Ovary (tissue), 9 donors: ENCODE measurements around the gene GYS1. TPM values are rescaled to one million over a fixed set of nuclear protein-coding genes. Genes with fewer than 3 reads are reported as not detected.
A peak's percentile ranks its signal among the peaks of the same experiment; 100 is the strongest.
"Not testable (repeated sequence)": the region's sequence is repeated elsewhere in the genome, so short reads cannot be mapped to it uniquely, and the experiment has no call there.

Source experiments
- DNase-seq, 5 donors: peaks; one replicate each; pipeline ENCODE4 v3.0.0-alpha.2; 2019 to 2020
- H3K27ac ChIP-seq, 2 donors: fragments of 200-600 bp; one replicate each; pipeline versions ENCODE4 v1.5.1 to v1.8.0; 2019 to 2022
- H3K27me3 ChIP-seq: fragments of 200-600 bp; one replicate; pipeline ENCODE4 v1.8.0; 2022
- H3K36me3 ChIP-seq: fragments of 200-600 bp; sonication (generic); one replicate; pipeline ENCODE4 v1.5.1; 2019
- H3K4me1 ChIP-seq: one replicate; pipeline ENCODE4 v1.8.1; 2013; ENCODE audit warnings: mild to moderate bottlenecking, moderate library complexity; ENCODE audit not compliant: insufficient read depth
- H3K4me3 ChIP-seq: fragments of 200-600 bp; sonication (generic); one replicate; pipeline ENCODE4 v1.5.1; 2017
- H3K9me3 ChIP-seq, 2 donors: fragments of 200-600 bp in 1 of 2; sonication (generic) in 1 of 2; one replicate each; pipeline versions ENCODE4 v1.5.1 to v1.8.1; 2013 to 2019; ENCODE audit warnings: mild to moderate bottlenecking in 1 of 2, moderate library complexity in 1 of 2
- CTCF ChIP-seq, 3 donors: fragments of 450-650 bp in 2 of 3; fragments of 200-600 bp in 1 of 3; IDR thresholded peaks; one replicate each; pipeline versions ENCODE4 v1.5.1 to v1.8.0; 2016 to 2022; ENCODE audit warnings: antibody characterized with exemption in 3 of 3, mild to moderate bottlenecking in 1 of 3
- EP300 ChIP-seq: sonication (generic); formaldehyde crosslinking; IDR thresholded peaks from one replicate; pipeline ENCODE4 v1.6.1; 2017; ENCODE audit warnings: antibody characterized with exemption
- POLR2A ChIP-seq: fragments of 450-650 bp; IDR thresholded peaks from one replicate; pipeline ENCODE4 v1.6.1; 2017; ENCODE audit warnings: antibody characterized with exemption, mild to moderate bottlenecking, moderate library complexity
- WGBS, 3 donors: extraction: QIAGEN DNeasy Blood & Tissue Kit in 1 of 3; methylation state at CpG; one replicate each; pipeline versions ENCODE4 v1.1.5 to v1.1.7; 2013 to 2017; 5-methylcytosine and 5-hydroxymethylcytosine counted together
- intact Hi-C, 4 donors: fragments of 100-400 bp; cut with DNase I; formaldehyde crosslinking; loops; one replicate each; pipeline versions ENCODE4 v1.11.0 to v1.15.1; 2022 to 2023
- polyA plus RNA-seq, 2 donors: library from polyadenylated mRNA; stranded (reverse); fragments of 200-250 nt in 1 of 2; fragments of 350-450 nt in 1 of 2; fragmentation: Illumina TruSeq in 1 of 2; extraction: RNeasy Lipid Tissue Mini Kit (QIAGEN cat#74804) in 1 of 2; gene quantifications; one replicate each; pipeline ENCODE4 v1.2.3, GENCODE V29; 2013 to 2014
- total RNA-seq, 7 donors: library from RNA; depleted of rRNA in 2 of 7; stranded (reverse); fragments of >200 nt in 2 of 7; fragmentation: NEBNext Ultra II Directional in 3 of 7; extraction: Animal tissue kit (Norgen Biotek cat#: 25700) in 3 of 7; gene quantifications; one replicate each; pipeline versions ENCODE4 v1.1.0 to v1.2.4, GENCODE V29; 2016 to 2023
- donor health status: DM: no; HTN: no; CAD: no; lungs with moderate emphysema.
- donor health status: DM: no; HTN: no; CAD: no.
- donor health status: Bipolar disorder and iron deficiency.
- donor health status: DM: yes; HTN: yes; CAD: no.
- donor health status: DM: no; HTN: no; CAD: no.
- donor health status: DM: yes; HTN: yes; CAD: no.

Gene GYS1
- total and polyA plus RNA-seq, 9 donors: 16.3 to 33.6 (median 29.0) TPM

DNA sequence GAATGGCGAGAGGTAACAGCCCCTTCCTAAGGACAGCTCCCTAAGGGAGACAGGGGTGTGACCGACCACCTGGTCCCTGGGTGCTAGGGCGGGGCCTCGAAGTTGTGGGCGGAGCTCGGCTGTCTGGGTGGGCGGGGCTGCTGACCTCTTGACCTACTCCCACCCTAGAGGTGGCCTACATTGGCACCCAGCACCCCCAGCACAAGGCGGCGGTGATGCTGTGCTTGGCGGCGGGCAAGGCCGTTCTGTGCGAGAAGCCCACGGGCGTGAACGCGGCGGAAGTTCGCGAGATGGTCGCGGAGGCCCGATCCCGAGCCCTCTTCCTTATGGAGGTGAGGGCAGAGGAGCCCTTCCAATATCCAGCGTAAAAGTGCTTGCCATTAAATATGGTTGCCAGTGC is 57.2 kb downstream of the GYS1 start:
- no peak overlapping the region for H3K27ac ChIP-seq
- no peaks in the 10 kb centered on the region for H3K9me3 ChIP-seq
- no peaks in the 10 kb centered on the region for H3K27me3 ChIP-seq
- no peak for TF ChIP-seq EP300
- no peak for TF ChIP-seq CTCF (IDR thresholded peaks at IDR 0.05)
- no peak for DNase-seq
- no peaks in the 10 kb centered on the region for H3K4me1 ChIP-seq
- 91 to 94% (median 93%) methylated on average over 25 of the region's 25 CpGs for WGBS, 3 donors
- H3K36me3 ChIP-seq: no peaks in the 10 kb centered on the region
- no peak overlapping the region for H3K4me3 ChIP-seq
- intact Hi-C loops: no loop called here

- intact Hi-C loops: no loop called here
- DNase-seq: no peak
- TF ChIP-seq POLR2A: no peak
- H3K27me3 ChIP-seq: no peaks in the 10 kb centered on the region
- no peaks in the 10 kb centered on the region for H3K36me3 ChIP-seq
- no peak overlapping the region for H3K4me3 ChIP-seq
- H3K9me3 ChIP-seq: no peaks in the 10 kb centered on the region
- no peaks in the 10 kb centered on the region for H3K4me1 ChIP-seq
- WGBS, 3 donors: 77 to 82% (median 82%) methylated on average over 19 of the region's 19 CpGs
- no peak overlapping the region for H3K27ac ChIP-seq
These were observed 58.3 kb downstream of the GYS1 start for GRCh38 chr19:48934837-48935236.

GRCh38 chr19:48933382-48933932 is 59.7 kb downstream of the GYS1 start, which contains the start of gene DHDH:
DHDH (plus strand) TSS chr19:48933699; CDS start chr19:48933722, 23 bp downstream.
- DNase-seq: peak; percentile 64 to 82 (median 73)
- intact Hi-C loops: no loop called here
- 0 to 1% (median 1%) methylated on average over 39 to 43 of the region's 43 CpGs for WGBS, 3 donors
- H3K36me3 ChIP-seq: no peaks in the 10 kb centered on the region
- peak within 1 kb of the TSS; percentile 37 for H3K4me3 ChIP-seq
- no peak for TF ChIP-seq EP300
- no peaks in the 10 kb centered on the region for H3K4me1 ChIP-seq
- H3K27ac ChIP-seq: no peak within 1 kb of the TSS
- no peaks in the 10 kb centered on the region for H3K27me3 ChIP-seq
- H3K9me3 ChIP-seq: no peaks in the 10 kb centered on the region

- WGBS, 3 donors: 70 to 72% (median 70%) methylated on average over 15 of the region's 15 CpGs
These were observed 64.7 kb downstream of the GYS1 start for GRCh38 chr19:48928164-48929025.

DNA sequence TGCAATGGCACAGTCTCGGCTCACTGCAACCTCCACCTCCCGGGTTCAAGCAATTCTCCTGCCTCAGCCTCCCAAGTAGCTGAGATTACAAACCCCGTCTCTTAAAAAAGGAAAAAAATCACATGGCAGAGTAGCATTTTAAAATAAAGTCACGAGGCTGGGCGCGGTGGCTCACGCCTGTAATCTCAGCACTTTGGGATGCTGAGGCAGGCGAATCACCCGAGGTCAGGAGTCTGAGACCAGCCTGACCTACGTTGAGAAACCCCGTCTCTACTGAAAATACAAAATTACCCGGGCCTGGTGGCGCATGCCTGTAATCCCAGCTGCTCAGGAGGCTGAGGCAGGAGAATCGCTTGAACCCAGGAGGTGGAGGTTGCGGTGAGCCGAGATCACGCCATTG is 65.4 kb downstream of the GYS1 start:
- intact Hi-C loops, H3K27me3 ChIP-seq, DNase-seq, H3K9me3 ChIP-seq, H3K27ac ChIP-seq, H3K4me3 ChIP-seq, H3K36me3 ChIP-seq, H3K4me1 ChIP-seq: not testable (repeated sequence)
- WGBS, 3 donors: 80 to 89% (median 85%) methylated on average over 17 of the region's 17 CpGs

More at GRCh38 chr19:48928164-48929025, 64.7 kb downstream of the GYS1 start:
- Histone ChIP-seq H3K27ac (no peak overlapping the region), H3K4me3 (no peak overlapping the region), H3K9me3 (no peaks in the 10 kb centered on the region), H3K36me3 (no peaks in the 10 kb centered on the region), H3K4me1 (no peaks in the 10 kb centered on the region), H3K27me3 (no peaks in the 10 kb centered on the region)
- TF ChIP-seq EP300 (no peak), POLR2A (no peak), CTCF (IDR thresholded peaks at IDR 0.05) (no peak)
- DNase-seq: no peak
- intact Hi-C loops: no loop called here

- H3K4me3 ChIP-seq: no peak overlapping the region
- DNase-seq: peak in 2 of 5 donors; percentile 39 to 52
- intact Hi-C loops: no loop called here
- H3K27me3 ChIP-seq: no peaks in the 10 kb centered on the region
- H3K4me1 ChIP-seq: no peaks in the 10 kb centered on the region
- H3K27ac ChIP-seq: no peak overlapping the region
- H3K36me3 ChIP-seq: no peaks in the 10 kb centered on the region
- WGBS, 3 donors: 10 to 18% (median 16%) methylated on average over 10 of the region's 10 CpGs
- TF ChIP-seq CTCF (IDR thresholded peaks at IDR 0.05): no peak
- no peak for TF ChIP-seq POLR2A
- TF ChIP-seq EP300: no peak
- no peaks in the 10 kb centered on the region for H3K9me3 ChIP-seq
These were observed 66.2 kb downstream of the GYS1 start for GRCh38 chr19:48926909-48927308.

- 72 to 81% (median 75%) methylated on average over 8 of the region's 8 CpGs for WGBS, 3 donors
- H3K9me3 ChIP-seq, DNase-seq, H3K27me3 ChIP-seq, H3K4me3 ChIP-seq, intact Hi-C loops, H3K27ac ChIP-seq, H3K36me3 ChIP-seq, H3K4me1 ChIP-seq: not testable (repeated sequence)
These were observed 67.2 kb downstream of the GYS1 start for GRCh38 chr19:48925890-48926289.
